ENCODE measurements around the gene NRG2. TPM values are rescaled to one million over a fixed set of nuclear protein-coding genes. Genes with fewer than 3 reads are reported as not detected.

NRG2 gene
- total RNA-seq, 1 experiment from 2014 or later = not detected

DNA sequence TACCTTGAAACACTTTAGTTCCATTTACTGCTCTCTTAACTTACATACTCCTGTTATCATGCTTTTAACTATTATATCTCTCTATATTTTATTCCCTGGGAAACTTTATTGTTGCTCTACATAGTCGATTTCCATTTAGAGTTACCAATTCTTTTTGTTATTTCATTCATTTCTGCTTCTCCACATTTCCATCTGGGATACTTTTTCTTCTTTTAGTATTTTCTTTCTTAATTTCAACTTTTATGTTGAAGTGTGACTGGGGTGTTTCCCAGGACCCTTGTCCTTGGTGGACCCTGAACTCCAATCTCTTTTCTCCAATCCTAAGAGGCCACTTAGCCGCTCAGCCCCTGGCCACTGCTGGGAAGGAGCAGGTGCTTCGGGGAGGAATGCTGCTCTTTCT, 211.5 kb downstream of the NRG2 start:
- H3K27me3 ChIP-seq (ENCODE audit: low read length) = no peaks in the 10 kb centered on the region
- no peak for DNase-seq
- no peak overlapping the region for H3K4me3 ChIP-seq (ENCODE audit: low read length)

GRCh38 chr5:139829471-139829870, 213.6 kb downstream of the NRG2 start:
- no peaks in the 10 kb centered on the region for H3K9me3 ChIP-seq (ENCODE audit: low read length)
- H3K9me2 ChIP-seq (replicated peaks; ENCODE audit: insufficient read depth, low read length) = no peaks in the 10 kb centered on the region
- H3K4me3 ChIP-seq (ENCODE audit: low read length) = no peak overlapping the region
- H2AFZ ChIP-seq (ENCODE audit: low read length) = no peak overlapping the region
- H3K79me2 ChIP-seq (ENCODE audit: low read length) = no peaks in the 10 kb centered on the region
- H3K4me2 ChIP-seq (ENCODE audit: low read depth, low read length, poor library complexity, severe bottlenecking) = no peak overlapping the region
- H3K9ac ChIP-seq (ENCODE audit: low read length) = no peak overlapping the region
- H3K27me3 ChIP-seq (ENCODE audit: low read length) = no peaks in the 10 kb centered on the region
- no peaks in the 10 kb centered on the region for H3K36me3 ChIP-seq (ENCODE audit: insufficient read depth, low read length)
- no peaks in the 10 kb centered on the region for H4K20me1 ChIP-seq (ENCODE audit: insufficient read depth, low read depth, low read length)
- no peak for DNase-seq
- no peak overlapping the region for H3K27ac ChIP-seq (ENCODE audit: low read length)
- H3K4me1 ChIP-seq (ENCODE audit: low read length) = no peaks in the 10 kb centered on the region

More for the DNA sequence above, 211.5 kb downstream of the NRG2 start:
- Histone ChIP-seq H3K9me2 (replicated peaks; ENCODE audit: insufficient read depth, low read length) (no peaks in the 10 kb centered on the region), H4K20me1 (ENCODE audit: insufficient read depth, low read depth, low read length) (no peaks in the 10 kb centered on the region), H3K4me1 (ENCODE audit: low read length) (no peaks in the 10 kb centered on the region), H3K9me3 (ENCODE audit: low read length) (no peaks in the 10 kb centered on the region), H3K36me3 (ENCODE audit: insufficient read depth, low read length) (no peaks in the 10 kb centered on the region), H3K79me2 (ENCODE audit: low read length) (no peaks in the 10 kb centered on the region), H3K4me2 (ENCODE audit: low read depth, low read length, poor library complexity, severe bottlenecking) (no peak overlapping the region), H2AFZ (ENCODE audit: low read length) (no peak overlapping the region), H3K9ac (ENCODE audit: low read length) (no peak overlapping the region), H3K27ac (ENCODE audit: low read length) (no peak overlapping the region)

- H3K9ac ChIP-seq (ENCODE audit: low read length) = no peak overlapping the region
- no peak overlapping the region for H3K4me3 ChIP-seq (ENCODE audit: low read length)
- no peaks in the 10 kb centered on the region for H4K20me1 ChIP-seq (ENCODE audit: insufficient read depth, low read depth, low read length)
- H3K36me3 ChIP-seq (ENCODE audit: insufficient read depth, low read length) = no peaks in the 10 kb centered on the region
- H3K27me3 ChIP-seq (ENCODE audit: low read length) = no peaks in the 10 kb centered on the region
- no peak for DNase-seq
- H3K9me3 ChIP-seq (ENCODE audit: low read length) = no peaks in the 10 kb centered on the region
- H3K9me2 ChIP-seq (replicated peaks; ENCODE audit: insufficient read depth, low read length) = no peaks in the 10 kb centered on the region
- no peak overlapping the region for H3K27ac ChIP-seq (ENCODE audit: low read length)
- H3K4me2 ChIP-seq (ENCODE audit: low read depth, low read length, poor library complexity, severe bottlenecking) = no peak overlapping the region
- H3K4me1 ChIP-seq (ENCODE audit: low read length) = no peaks in the 10 kb centered on the region
- H3K79me2 ChIP-seq (ENCODE audit: low read length) = no peaks in the 10 kb centered on the region
- no peak overlapping the region for H2AFZ ChIP-seq (ENCODE audit: low read length)
Measured at GRCh38 chr5:139828207-139828895, 214.7 kb downstream of the NRG2 start.

- Histone ChIP-seq H3K9me2 (replicated peaks; ENCODE audit: insufficient read depth, low read length) (no peaks in the 10 kb centered on the region), H3K9me3 (ENCODE audit: low read length) (no peaks in the 10 kb centered on the region), H3K27ac (ENCODE audit: low read length) (no peak overlapping the region), H3K4me2 (ENCODE audit: low read depth, low read length, poor library complexity, severe bottlenecking) (no peak overlapping the region), H3K4me1 (ENCODE audit: low read length) (no peaks in the 10 kb centered on the region), H3K79me2 (ENCODE audit: low read length) (no peaks in the 10 kb centered on the region), H3K4me3 (ENCODE audit: low read length) (no peak overlapping the region), H3K9ac (ENCODE audit: low read length) (no peak overlapping the region), H3K27me3 (ENCODE audit: low read length) (no peaks in the 10 kb centered on the region), H3K36me3 (ENCODE audit: insufficient read depth, low read length) (no peaks in the 10 kb centered on the region), H2AFZ (ENCODE audit: low read length) (no peak overlapping the region), H4K20me1 (ENCODE audit: insufficient read depth, low read depth, low read length) (no peaks in the 10 kb centered on the region)
- no peak for DNase-seq
Measured at GRCh38 chr5:139825690-139826089, 217.4 kb downstream of the NRG2 start.

- Histone ChIP-seq H4K20me1 (ENCODE audit: insufficient read depth, low read depth, low read length) (no peaks in the 10 kb centered on the region), H3K9me2 (replicated peaks; ENCODE audit: insufficient read depth, low read length) (no peaks in the 10 kb centered on the region), H3K9me3 (ENCODE audit: low read length) (no peaks in the 10 kb centered on the region), H2AFZ (ENCODE audit: low read length) (no peak overlapping the region), H3K36me3 (ENCODE audit: insufficient read depth, low read length) (no peaks in the 10 kb centered on the region), H3K4me1 (ENCODE audit: low read length) (no peaks in the 10 kb centered on the region), H3K9ac (ENCODE audit: low read length) (no peak overlapping the region), H3K4me2 (ENCODE audit: low read depth, low read length, poor library complexity, severe bottlenecking) (no peak overlapping the region), H3K79me2 (ENCODE audit: low read length) (no peaks in the 10 kb centered on the region), H3K27ac (ENCODE audit: low read length) (no peak overlapping the region), H3K27me3 (ENCODE audit: low read length) (no peaks in the 10 kb centered on the region; the same call in 1 of the 2 replicates), H3K4me3 (ENCODE audit: low read length) (no peak overlapping the region)
- DNase-seq = no peak
Measured at GRCh38 chr5:139823757-139824355, 219.2 kb downstream of the NRG2 start.

DNA sequence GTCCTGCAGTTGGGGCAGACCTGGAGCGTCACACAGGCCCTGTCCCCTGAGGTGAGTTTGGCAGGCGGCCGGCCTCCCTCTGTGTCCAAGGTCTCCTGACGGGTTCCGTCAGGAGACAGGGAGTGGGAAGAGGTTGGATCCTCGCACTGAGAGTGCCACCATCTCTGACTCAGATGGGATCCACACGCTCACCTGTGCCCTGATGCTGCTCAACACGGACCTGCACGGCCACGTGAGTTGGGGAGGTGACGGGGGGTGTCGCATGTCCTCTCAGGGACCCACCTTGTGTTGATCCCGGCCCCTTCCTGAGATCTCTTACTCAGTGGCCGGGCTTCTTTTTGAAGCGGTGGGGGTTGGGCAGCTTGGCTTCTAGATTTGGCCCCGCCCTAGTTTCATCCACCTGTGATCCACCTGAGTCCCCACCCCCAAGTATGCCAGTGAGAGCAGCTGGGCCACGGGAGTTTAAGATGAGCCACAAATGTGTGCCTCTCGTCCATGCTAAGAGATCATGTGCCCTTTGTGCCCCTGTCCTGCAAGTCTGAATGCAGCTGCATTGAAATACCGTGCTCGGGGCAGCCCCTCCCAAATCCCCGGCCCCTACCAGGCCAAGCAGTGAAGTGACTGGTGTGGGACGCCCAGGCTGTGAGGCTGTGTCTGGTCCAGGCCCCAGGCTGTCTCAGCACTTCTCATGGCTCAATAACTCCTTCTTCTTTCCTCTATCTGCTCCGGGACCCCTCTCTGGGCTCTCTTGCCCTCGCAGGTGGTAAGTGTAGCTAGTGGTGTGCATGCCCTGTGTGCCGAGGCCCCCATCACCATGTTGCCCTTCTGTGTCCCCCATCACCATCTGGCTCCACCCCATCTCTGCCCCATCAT, 220.3 kb downstream of the NRG2 start:
- no peaks in the 10 kb centered on the region for H3K9me2 ChIP-seq (replicated peaks; ENCODE audit: insufficient read depth, low read length)
- H3K9ac ChIP-seq (ENCODE audit: low read length) = no peak overlapping the region
- no peaks in the 10 kb centered on the region for H3K36me3 ChIP-seq (ENCODE audit: insufficient read depth, low read length)
- H4K20me1 ChIP-seq (ENCODE audit: insufficient read depth, low read depth, low read length) = no peaks in the 10 kb centered on the region
- no peaks in the 10 kb centered on the region; the same call in 1 of the 2 replicates for H3K27me3 ChIP-seq (ENCODE audit: low read length)
- no peak for DNase-seq
- no peak overlapping the region for H3K4me3 ChIP-seq (ENCODE audit: low read length)
- no peak overlapping the region for H2AFZ ChIP-seq (ENCODE audit: low read length)
- no peak overlapping the region for H3K4me2 ChIP-seq (ENCODE audit: low read depth, low read length, poor library complexity, severe bottlenecking)
- no peaks in the 10 kb centered on the region for H3K9me3 ChIP-seq (ENCODE audit: low read length)
- no peak overlapping the region for H3K27ac ChIP-seq (ENCODE audit: low read length)
- H3K79me2 ChIP-seq (ENCODE audit: low read length) = no peaks in the 10 kb centered on the region
- H3K4me1 ChIP-seq (ENCODE audit: low read length) = no peaks in the 10 kb centered on the region

- no peaks in the 10 kb centered on the region for H3K9me2 ChIP-seq (replicated peaks; ENCODE audit: insufficient read depth, low read length)
- no peaks in the 10 kb centered on the region; the same call in 1 of the 2 replicates for H3K27me3 ChIP-seq (ENCODE audit: low read length)
- DNase-seq = no peak
- no peak overlapping the region for H2AFZ ChIP-seq (ENCODE audit: low read length)
- H3K4me1 ChIP-seq (ENCODE audit: low read length) = no peaks in the 10 kb centered on the region
- no peaks in the 10 kb centered on the region for H3K36me3 ChIP-seq (ENCODE audit: insufficient read depth, low read length)
- no peak overlapping the region for H3K27ac ChIP-seq (ENCODE audit: low read length)
- no peaks in the 10 kb centered on the region for H3K79me2 ChIP-seq (ENCODE audit: low read length)
- no peak overlapping the region for H3K9ac ChIP-seq (ENCODE audit: low read length)
- no peak overlapping the region for H3K4me2 ChIP-seq (ENCODE audit: low read depth, low read length, poor library complexity, severe bottlenecking)
- H3K9me3 ChIP-seq (ENCODE audit: low read length) = no peaks in the 10 kb centered on the region
- no peaks in the 10 kb centered on the region for H4K20me1 ChIP-seq (ENCODE audit: insufficient read depth, low read depth, low read length)
- no peak overlapping the region for H3K4me3 ChIP-seq (ENCODE audit: low read length)
Measured at GRCh38 chr5:139821806-139822552, 221.1 kb downstream of the NRG2 start.
